Activated CD8-positive, alpha-beta memory T cell treated with anti-CD3 and anti-CD28 coated beads for 48 hours (primary cell): ENCODE data around the gene MPHOSPH8.

Source experiments
- DNase-seq, 3 experiments: peaks; one replicate each; pipeline ENCODE4 v3.0.0-alpha.2; 2020; ENCODE audit warnings: low read depth in 2 of 3, low spot score in 2 of 3

Gene MPHOSPH8, protein sequence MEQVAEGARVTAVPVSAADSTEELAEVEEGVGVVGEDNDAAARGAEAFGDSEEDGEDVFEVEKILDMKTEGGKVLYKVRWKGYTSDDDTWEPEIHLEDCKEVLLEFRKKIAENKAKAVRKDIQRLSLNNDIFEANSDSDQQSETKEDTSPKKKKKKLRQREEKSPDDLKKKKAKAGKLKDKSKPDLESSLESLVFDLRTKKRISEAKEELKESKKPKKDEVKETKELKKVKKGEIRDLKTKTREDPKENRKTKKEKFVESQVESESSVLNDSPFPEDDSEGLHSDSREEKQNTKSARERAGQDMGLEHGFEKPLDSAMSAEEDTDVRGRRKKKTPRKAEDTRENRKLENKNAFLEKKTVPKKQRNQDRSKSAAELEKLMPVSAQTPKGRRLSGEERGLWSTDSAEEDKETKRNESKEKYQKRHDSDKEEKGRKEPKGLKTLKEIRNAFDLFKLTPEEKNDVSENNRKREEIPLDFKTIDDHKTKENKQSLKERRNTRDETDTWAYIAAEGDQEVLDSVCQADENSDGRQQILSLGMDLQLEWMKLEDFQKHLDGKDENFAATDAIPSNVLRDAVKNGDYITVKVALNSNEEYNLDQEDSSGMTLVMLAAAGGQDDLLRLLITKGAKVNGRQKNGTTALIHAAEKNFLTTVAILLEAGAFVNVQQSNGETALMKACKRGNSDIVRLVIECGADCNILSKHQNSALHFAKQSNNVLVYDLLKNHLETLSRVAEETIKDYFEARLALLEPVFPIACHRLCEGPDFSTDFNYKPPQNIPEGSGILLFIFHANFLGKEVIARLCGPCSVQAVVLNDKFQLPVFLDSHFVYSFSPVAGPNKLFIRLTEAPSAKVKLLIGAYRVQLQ

DNA sequence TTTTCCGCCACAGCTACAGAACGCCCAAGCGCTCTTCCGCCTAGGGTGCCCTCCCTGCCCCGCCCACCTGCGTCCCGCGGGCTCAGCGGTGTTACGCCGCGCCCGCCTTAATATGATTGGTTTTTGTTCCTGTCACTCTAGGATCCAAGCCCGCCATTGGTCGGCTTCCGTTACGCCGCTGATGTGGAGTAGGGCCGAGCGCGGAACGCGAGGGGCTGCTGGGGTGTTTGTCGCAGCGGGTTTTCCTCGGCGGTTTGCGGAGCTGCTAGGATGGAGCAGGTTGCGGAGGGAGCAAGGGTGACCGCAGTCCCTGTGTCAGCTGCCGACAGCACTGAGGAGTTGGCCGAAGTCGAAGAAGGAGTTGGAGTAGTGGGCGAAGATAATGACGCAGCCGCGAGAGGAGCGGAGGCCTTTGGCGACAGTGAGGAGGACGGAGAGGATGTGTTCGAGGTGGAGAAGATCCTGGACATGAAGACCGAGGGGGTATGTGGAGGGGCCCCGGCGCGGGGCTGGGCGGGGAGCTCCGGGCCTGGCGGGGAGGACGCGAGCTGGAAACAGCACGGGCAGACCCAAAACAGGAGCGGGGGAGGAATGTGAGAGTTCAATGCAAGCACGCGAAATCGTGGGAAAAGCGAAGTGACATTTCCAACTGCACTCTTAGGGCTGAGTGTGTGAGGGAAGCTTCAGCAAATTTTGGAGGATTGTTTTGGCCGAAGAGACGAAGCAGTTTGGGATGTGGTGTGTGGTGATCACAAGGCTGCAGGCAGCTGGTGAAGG is at the start of gene MPHOSPH8:
MPHOSPH8 (plus strand) TSS at position 181 of the 777 bp plus-strand sequence; CDS start at position 271, 90 bp downstream.
- peak; percentile 69 to 90 (median 86) for DNase-seq

DNA sequence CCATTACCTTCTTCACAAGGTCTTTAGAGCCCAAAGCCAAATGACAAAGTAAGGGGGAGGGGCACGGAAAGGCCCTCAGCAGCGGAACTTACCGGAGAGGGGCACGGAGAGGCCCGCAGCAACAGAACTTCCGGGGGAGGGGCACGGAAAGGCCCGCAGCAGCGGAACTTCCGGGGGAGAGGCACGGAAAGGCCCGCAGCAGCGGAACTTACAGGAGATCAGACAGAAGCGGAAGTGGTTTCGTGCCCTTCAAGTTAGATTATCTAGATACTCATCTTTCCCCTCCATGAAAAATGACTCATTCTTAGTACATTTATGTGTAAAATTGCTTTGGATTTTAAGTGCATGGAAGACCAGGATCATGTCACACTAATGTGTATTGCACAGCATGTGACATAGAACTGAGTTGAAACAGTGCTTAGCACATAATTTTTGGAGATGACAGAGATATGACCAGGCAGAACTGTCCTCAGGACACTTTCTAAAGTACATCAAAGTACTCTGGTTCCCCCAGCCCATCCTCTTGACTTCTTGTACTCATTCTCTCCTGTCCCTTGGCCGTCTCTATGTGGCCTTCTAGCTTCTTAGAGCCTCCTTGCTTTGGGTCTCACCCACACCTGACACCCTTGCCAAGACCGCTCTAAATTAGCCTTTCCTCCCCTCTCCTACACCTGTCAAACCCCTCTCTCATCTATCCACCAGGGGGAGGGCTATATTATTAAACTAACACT is 46.4 kb upstream of the MPHOSPH8 start:
- DNase-seq = peak; percentile 21 to 52 (median 45)

DNA sequence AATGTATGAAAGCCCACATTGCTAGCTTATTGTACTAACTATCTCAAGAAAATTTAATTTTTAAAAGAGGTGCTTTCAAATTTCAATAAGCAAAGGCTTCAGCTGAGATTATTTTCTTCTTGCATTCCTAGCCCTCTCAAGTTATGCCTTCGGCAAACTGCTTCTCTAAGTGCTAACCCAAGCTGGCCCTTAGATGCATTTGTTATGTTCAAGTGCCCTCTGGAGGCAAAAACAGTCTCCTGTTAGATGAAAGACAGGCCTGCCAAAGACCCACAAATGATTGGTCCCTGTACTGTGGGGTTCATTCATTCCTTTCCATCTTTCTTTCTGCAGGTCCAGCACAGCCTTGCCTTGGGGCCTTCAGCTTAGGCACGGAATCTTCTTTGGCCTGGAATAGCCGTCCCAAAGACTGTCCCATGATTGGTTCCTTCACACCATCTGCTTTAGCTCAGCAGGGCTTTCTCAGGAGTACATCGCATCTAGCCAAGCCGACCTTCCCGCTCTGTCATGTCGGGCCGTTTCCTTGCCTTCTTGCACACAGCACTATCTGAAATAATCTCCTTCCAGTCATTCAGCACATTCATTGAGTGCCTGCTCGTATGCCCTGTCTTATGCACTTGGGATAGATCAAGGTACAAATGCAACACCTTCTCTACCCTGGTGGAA is 45.7 kb upstream of the MPHOSPH8 start:
- no peak for DNase-seq

DNA sequence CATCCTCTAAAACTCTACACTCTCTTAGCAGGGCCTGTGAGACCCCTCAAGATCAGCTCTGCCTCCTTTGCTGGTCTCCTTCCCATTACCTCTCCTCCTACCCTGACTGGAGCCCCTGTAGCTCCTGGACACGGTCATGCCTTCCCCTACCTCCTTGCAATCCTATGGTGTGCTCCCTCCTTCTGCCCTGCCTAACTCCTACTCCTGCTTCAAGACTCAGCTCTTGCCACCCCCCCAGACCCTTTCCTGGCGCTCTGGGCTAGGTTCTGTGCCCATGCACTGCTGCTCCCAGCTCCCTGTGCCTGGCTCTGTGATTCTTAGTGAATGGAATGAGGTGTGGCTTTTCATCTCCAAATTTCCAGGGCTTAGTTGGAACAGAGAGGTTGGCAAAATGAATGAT is 44.1 kb upstream of the MPHOSPH8 start:
- DNase-seq = no peak

DNA sequence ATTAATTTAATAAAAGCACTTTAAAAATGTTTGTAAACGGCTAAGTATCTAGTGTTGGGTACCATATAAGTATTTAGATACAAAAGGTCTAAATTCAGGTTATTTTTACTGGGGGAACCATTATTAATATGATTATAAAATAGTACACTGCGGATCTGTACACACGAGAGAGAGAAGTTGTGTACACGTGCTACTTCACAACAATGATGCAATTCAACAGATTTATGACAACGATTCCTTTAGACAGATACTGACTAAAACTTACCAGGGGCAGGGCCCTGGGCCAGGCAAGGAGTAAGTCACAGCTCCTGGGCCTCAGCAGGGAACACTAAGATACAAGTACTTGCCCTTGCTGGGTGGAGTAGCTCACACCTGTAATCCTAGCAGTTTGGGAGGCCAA is 43.0 kb upstream of the MPHOSPH8 start:
- no peak for DNase-seq

DNA sequence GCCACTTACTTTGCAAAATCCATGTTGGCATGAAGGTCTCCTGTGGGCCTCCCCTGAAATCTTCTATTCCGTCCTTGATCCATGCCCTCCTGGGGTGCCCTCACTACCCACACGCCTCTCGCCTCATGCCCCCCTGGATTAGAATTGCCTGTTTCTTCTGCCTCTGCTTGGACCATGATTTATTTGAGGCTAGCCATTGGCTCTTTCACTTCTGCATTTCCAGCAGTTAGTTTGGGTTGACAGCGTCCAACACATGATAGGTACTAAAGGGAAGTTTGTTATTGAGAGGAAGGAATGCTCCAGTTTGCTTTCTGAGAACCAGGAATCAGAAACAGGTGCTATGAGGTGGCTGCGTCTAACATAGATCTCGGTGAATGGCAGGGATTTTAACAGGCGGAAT is 41.6 kb upstream of the MPHOSPH8 start:
- DNase-seq = no peak

DNA sequence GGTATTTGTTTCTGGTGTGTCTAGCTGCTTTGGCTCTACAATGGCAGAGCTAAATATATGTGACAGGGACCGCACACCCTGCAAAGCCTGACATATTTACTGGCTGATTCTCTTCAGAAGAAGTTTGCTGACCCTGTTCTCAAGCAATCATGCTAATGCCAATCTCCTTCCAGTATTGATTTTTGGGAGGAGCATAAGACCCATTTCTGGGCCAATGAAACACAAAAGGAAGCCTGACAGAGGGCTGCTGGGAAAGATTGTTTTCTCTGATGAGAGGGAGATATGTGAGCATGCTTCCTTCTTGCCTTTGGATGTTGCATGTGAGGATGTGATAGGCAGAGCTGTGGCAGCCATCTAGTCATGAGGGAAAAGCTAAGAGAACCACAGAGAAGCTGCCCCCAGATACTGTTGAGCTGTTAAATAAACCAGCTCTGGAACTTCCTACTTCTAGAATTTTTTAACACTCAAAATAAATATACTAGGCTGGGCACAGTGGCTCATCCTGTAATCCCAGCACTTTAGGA is 40.7 kb upstream of the MPHOSPH8 start:
- no peak for DNase-seq

DNA sequence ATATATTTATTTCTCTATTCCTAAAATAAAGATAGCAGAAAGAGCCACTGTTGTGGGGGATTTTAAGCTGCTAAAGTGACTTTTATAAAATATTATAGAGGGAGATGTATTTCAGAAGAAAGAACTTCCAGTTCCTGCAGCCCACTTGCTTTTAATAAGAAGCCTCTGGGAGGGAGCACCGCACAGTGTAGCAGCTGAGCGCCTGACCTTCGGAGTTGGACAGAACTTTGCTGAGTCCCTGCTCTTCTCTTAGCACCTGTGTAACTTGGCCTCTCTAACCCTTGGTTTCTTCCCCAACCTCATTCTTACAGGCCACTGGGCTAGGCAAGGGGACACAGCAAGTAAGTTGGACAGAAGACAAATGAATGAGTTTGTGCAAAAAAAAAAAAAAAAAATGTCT is 37.4 kb upstream of the MPHOSPH8 start:
- DNase-seq = no peak

DNA sequence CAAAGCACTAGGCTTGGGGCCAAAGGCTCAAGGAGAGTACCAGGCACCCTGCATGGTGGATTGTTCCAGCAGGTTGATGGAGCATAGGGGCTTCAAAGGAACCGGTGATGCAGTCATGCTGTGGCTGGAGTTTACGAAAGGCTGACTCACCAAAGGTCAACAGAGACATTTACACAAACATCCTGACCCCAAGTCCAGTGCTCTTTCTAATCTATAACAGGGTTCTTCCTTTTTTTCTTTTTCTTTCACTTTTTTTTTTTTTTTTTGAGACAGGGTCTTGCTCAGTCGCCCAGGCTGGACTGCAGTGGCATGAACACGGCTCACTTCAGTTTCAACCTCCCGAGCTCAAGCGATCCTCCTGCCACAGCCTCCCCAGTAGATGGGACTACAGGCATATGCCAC is 36.5 kb upstream of the MPHOSPH8 start:
- no peak for DNase-seq

DNA sequence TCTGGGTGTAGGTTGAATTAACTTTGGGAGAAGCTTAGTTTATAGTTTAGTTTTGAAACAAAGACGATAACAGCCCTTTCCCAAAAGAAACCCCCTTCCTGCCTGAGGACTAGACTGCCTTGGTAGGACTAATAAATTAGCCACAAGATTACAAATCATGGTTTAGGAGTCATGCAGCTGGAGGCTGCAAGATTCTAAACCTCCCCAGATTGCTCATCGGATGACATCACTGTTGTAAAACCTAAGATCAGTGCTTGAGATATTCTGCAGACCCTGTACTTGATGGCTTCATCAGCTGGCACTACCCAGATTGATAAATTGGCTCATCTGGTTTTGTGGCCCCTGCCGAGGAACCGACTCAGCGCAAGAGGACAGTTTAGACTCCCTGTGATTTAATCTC is 35.9 kb upstream of the MPHOSPH8 start:
- DNase-seq = no peak

DNA sequence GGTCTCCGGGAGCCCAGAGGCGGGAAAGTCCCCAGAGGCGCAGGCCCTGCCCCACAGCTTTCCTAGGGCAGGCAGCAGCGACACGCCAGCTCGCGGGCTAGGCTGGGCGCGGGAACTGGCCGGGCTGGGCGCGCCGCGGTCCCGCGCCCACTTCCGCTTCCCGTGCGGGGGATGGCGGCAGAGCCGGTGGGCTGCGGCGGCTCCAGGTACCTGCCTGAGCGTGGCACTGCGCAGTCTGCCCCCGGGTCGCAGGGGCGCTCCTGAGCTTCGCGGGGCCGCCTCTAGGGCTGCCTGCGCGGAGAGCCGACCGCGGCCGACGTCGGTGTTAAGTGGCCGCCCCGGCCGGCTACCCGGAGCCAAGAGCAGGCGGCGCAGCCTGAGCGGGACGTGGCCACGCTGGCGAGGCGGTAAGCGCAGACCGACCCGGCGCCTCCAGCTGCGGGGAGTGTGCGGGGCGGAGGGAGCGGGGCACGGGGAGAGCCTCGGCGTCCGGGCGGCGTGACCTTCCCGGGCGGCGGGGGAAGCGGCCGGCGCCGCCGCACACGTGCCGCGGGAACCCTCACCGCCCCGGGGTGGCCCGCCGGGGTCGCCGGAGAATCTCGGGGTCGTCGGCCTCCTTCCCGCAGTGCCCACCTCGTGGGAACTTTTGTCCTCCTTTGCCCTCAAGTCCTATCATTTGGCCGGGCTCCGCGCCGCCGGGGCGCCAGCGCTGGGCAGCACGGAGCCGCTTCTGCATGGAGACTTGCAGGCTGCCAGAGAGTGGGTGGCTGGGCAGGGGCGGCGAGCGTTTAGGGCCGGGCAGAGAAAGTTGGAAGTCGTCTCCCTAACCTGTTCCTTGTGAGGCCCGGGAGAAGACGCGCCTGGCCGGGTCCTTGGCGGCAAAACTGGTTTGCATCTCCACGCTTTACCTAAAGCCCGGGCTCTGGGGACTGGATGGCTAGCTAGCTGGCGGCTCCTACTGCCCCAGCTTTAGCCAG is 31.4 kb upstream of the MPHOSPH8 start:
- DNase-seq = peak in 1 of 3 experiments; percentile 27

DNA sequence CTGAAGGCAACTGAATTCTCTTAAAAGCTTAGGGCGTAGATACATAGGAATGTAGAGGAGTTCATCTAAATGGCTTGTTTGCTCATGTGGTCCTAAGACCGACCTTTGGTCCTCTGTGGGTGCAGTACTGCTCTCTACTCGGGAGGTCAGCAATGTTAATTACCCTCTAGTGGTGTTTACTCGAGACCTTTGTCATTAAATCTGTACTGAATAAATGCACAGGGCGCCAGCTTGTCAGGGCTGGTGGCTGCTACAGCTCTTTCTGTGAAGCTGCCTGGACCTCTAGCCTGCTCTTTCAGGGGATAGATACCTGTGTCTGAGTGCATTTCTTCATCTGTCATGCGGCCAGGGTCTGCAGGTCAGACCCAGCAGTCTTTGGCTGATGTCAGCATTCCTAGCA is 29.2 kb upstream of the MPHOSPH8 start:
- DNase-seq = no peak

DNA sequence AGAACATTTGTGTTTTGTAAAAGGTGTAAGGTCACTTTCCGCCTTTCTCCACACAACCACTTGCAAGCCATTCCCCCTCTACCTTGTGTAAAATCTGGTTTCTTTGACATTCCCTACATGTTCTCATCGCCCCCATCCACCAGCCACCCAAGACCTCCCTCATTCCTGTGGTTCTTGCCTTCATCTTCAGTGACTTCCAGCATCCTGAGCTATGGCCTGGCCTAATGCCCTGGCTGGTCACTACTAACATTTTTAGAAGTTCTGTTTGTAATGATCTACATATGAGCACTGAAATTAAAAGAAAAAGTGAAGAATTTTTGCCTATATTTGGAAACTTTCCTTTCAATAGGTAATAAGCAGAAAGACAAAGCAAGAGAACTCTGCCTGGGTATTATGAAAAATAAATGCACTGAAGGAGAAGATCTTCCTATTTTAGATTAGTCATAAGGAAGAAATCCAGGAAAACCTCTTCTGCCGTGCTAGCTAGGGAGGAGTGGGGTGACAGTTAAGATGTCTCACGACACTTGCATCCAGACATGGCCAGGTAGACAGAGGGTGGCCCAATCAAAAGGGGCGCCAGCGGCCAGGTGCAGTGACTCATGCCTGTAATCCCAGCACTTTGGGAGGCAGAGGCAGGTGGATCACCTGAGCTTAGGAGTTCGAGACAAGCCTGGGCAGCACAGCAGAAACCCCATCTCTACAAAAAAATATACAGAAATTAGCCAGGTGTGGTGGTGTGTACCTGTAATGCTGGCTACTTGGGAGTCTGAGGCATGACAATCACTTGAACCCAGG is 28.1 kb upstream of the MPHOSPH8 start:
- DNase-seq = no peak

DNA sequence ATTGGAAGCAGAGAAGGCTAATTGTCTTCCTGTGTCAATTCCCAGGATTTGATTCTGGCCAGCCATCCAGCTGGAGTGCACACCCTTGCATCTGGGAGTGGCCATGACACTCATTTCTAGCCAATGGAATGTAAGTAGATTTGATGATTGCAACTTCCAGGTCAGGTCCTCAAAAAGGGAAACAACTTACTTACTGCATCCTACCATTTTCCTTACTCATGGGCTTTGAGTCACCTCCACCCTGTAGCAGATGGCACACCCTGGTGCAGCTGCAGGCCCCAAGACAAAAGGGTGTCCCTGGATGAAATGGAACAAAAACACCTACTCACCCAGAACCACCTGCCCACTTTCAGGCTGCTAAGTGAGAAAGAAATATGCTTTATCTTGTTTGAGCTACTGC is 27.3 kb upstream of the MPHOSPH8 start:
- DNase-seq = no peak

DNA sequence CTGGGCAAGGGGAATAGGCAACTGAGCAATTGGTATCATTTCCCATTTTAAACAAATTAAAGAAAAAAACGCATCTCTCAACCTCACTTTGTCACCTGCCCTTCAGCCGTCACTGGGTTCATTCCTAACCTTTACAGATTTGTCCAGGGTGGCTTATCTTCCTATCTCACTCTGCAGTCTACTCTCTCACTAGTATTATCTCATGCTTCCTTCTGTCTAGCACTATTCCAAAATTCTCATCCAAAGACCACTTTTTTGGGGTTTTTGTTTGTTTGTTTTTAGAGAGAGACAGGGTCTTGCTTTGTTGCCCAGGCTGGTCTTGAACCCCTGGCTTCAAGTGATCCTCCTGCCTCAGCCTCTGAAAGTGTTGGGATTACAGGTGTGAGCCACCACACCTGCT is 26.7 kb upstream of the MPHOSPH8 start:
- no peak for DNase-seq

DNA sequence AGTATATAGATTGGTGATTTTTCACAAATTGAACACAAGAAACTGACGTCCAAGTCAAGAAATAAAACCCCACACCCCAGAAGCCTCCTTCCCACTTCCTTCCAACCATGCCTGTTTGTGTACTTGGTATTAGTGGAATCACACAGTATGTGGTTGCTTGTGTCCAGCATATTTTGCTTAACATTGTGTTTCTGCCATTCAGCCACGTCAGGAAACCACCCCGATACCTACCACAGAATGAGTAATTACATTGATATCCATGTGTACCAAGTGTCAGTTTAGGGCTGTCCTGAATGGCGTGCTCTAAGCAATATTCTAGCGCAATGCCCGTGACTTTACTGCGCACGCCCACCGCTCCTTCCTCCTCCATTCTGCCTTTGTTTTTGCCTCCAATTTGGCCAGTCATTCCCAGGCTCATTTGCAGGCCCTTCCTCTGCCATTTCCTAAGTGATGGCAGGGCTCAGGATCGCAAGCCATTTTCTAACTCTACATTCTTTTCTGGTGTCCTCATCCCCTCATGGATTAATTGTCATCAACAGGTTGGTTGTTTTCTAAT is 25.9 kb upstream of the MPHOSPH8 start:
- DNase-seq = no peak

DNA sequence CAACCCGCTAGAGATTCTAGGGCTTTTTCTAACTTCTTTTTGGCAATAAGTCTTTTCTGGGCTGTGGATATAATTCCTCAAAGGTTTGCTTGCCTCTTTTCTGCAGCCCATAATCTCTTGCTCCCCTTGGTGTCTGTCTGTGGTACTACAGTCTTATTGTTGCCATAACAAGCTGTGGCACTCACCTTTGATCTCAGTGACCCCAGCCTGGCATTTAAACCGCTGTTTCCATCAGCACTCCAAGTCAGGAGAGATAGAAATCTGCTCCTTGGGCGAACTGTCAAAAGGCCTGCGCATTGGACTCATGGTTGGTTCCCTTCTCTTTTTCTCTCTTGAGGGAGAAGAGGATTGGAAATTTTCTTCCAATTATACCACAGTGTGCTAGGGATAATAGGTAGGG is 14.5 kb upstream of the MPHOSPH8 start:
- DNase-seq = no peak

DNA sequence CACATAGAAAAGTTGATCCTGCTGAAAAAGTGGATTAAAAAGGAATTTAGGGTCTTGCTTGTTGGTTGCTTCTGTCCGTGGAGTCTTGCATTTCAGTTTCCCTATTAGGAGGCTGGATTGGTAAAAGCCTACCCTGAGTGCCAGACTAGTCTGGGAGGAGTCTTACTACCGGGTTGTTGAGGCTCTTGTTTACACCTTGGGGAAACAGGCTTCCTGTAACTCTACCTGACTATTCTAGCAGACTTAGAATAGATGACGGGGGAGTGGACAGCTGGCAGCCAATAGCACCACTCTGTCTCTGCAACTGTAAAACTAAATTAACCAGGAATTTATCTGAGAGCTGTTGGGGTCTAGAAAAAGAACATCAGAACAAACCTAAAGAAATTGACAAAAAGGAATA is 11.3 kb upstream of the MPHOSPH8 start:
- DNase-seq = no peak
